ENCODE data around the gene PLA2G1B. TPM values are rescaled to one million over a fixed set of nuclear protein-coding genes. Genes with fewer than 3 reads are reported as not detected.

Gene PLA2G1B
- total and polyA plus RNA-seq, 2 of the 13 experiments (the other 11 are each of a cell fraction or from before 2014, with no cell fraction given), result 0.33 to 1.4 TPM

GRCh38 chr12:120323772-120324171 is 3.8 kb downstream of the PLA2G1B start:
- H3K27me3 ChIP-seq (ENCODE audit: control insufficient read depth in 1 of 2, insufficient read depth in 2 of 2, low read length in 2 of 2), result no peaks in the 10 kb centered on the region; a peak in 1 of 5 replicates
- no TSS peak for BruUV-seq (replicated peaks)
- no peak overlapping the region for H3K9ac ChIP-seq (ENCODE audit: insufficient read depth, low read depth, low read length)
- H3K9me3 ChIP-seq (ENCODE audit: low read length), result no peaks in the 10 kb centered on the region
- ChIA-PET CTCF (ENCODE audit: low intra/inter-chr PET ratio, low total read pairs) (no interaction called here), POLR2A (interaction anchor here (1.1 to 1.3 kb wide), 2 partner anchors 22 to 32 kb away, joined by 3 read pairs; partner anchors contain the start of genes RNU4-2 and SIRT4)
- intact Hi-C loops (cut with micrococcal nuclease; ENCODE audit: unreplicated experiment) (loop anchor here (10.0 kb wide), 1 partner anchor 111 kb away; the partner anchor contains the start of gene COX6A1), in situ Hi-C loops (cut with HindIII; ENCODE audit: extremely low pct_ligation_motif_present, low pct_unique_long_range_greater_than_20kb) (loop anchor here (10.0 kb wide), 1 partner anchor 111 kb away; the partner anchor contains the start of gene COX6A1)
- DNase-seq (ENCODE audit: low spot score) (no peak), ATAC-seq (no peak), FAIRE-seq (no peak)
- no peak overlapping the region for H3K4me3 ChIP-seq (replicated peaks in 1 of 3; ENCODE audit: insufficient read depth in 1 of 3, low read depth in 2 of 3, low read length in 3 of 3)
- H3K4me2 ChIP-seq (ENCODE audit: low read depth, low read length), result no peak overlapping the region
- peaks cover 59% of the 10 kb centered on the region for H3K4me1 ChIP-seq (ENCODE audit: insufficient read depth, low read length)
- no peak overlapping the region for H3K27ac ChIP-seq (ENCODE audit: extremely low read length, insufficient read depth, low read length)
- no peak overlapping the region for H2AFZ ChIP-seq (ENCODE audit: low read length)
- WGBS (ENCODE audit: low lambda C conversion rate), result 75% methylated on average over 2 of the region's 2 CpGs
- H3K36me3 ChIP-seq (replicated peaks in 1 of 2; ENCODE audit: control insufficient read depth in 1 of 2, insufficient read depth in 2 of 2, low read length in 2 of 2), result no peaks in the 10 kb centered on the region
- no peaks in the 10 kb centered on the region for H3K79me2 ChIP-seq (ENCODE audit: insufficient read depth, low read length)
- H4K20me1 ChIP-seq (ENCODE audit: insufficient read depth, low read length), result no peaks in the 10 kb centered on the region
- TF ChIP-seq ZBTB38 (CRISPR knock-in tag; IDR thresholded peaks at IDR 0.05), result no peak
- TF ChIP-seq ISL2 (CRISPR knock-in tag; IDR thresholded peaks at IDR 0.05), result no peak
- no peak for TF ChIP-seq TFAP4 (IDR thresholded peaks at IDR 0.05; ENCODE audit: borderline replicate concordance, low read depth)
- TF ChIP-seq ZKSCAN8 (CRISPR knock-in tag; IDR thresholded peaks at IDR 0.05; ENCODE audit: borderline replicate concordance), result no peak
- TF ChIP-seq STAG1 (CRISPR knock-in tag; IDR thresholded peaks at IDR 0.05), result no peak
- TF ChIP-seq ZNF367 (CRISPR knock-in tag; IDR thresholded peaks at IDR 0.05; ENCODE audit: borderline replicate concordance), result no peak
- TF ChIP-seq MLLT10 (CRISPR knock-in tag; IDR thresholded peaks at IDR 0.05), result no peak
- TF ChIP-seq, protein P1, sequence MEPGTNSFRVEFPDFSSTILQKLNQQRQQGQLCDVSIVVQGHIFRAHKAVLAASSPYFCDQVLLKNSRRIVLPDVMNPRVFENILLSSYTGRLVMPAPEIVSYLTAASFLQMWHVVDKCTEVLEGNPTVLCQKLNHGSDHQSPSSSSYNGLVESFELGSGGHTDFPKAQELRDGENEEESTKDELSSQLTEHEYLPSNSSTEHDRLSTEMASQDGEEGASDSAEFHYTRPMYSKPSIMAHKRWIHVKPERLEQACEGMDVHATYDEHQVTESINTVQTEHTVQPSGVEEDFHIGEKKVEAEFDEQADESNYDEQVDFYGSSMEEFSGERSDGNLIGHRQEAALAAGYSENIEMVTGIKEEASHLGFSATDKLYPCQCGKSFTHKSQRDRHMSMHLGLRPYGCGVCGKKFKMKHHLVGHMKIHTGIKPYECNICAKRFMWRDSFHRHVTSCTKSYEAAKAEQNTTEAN (CRISPR knock-in tag; conservative IDR thresholded peaks at IDR 0.05), result no peak
- TF ChIP-seq MAZ (IDR thresholded peaks at IDR 0.05; ENCODE audit: borderline replicate concordance, low read depth, low read length), result no peak
- TF ChIP-seq MAZ (CRISPR knock-in tag; IDR thresholded peaks at IDR 0.05; ENCODE audit: low read depth), result no peak
- no peak for TF ChIP-seq TEAD2 (CRISPR knock-in tag; IDR thresholded peaks at IDR 0.05)
- TF ChIP-seq NFE2L2 (IDR thresholded peaks at IDR 0.05; ENCODE audit: low read length), result no peak
- no peak for TF ChIP-seq GFI1 (CRISPR knock-in tag; IDR thresholded peaks at IDR 0.05; ENCODE audit: borderline replicate concordance)
- TF ChIP-seq, protein P2, sequence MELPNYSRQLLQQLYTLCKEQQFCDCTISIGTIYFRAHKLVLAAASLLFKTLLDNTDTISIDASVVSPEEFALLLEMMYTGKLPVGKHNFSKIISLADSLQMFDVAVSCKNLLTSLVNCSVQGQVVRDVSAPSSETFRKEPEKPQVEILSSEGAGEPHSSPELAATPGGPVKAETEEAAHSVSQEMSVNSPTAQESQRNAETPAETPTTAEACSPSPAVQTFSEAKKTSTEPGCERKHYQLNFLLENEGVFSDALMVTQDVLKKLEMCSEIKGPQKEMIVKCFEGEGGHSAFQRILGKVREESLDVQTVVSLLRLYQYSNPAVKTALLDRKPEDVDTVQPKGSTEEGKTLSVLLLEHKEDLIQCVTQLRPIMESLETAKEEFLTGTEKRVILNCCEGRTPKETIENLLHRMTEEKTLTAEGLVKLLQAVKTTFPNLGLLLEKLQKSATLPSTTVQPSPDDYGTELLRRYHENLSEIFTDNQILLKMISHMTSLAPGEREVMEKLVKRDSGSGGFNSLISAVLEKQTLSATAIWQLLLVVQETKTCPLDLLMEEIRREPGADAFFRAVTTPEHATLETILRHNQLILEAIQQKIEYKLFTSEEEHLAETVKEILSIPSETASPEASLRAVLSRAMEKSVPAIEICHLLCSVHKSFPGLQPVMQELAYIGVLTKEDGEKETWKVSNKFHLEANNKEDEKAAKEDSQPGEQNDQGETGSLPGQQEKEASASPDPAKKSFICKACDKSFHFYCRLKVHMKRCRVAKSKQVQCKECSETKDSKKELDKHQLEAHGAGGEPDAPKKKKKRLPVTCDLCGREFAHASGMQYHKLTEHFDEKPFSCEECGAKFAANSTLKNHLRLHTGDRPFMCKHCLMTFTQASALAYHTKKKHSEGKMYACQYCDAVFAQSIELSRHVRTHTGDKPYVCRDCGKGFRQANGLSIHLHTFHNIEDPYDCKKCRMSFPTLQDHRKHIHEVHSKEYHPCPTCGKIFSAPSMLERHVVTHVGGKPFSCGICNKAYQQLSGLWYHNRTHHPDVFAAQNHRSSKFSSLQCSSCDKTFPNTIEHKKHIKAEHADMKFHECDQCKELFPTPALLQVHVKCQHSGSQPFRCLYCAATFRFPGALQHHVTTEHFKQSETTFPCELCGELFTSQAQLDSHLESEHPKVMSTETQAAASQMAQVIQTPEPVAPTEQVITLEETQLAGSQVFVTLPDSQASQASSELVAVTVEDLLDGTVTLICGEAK (IDR thresholded peaks at IDR 0.05), result no peak
- TF ChIP-seq, protein P2 (CRISPR knock-in tag; IDR thresholded peaks at IDR 0.05), result no peak
- TF ChIP-seq ZNF550 (CRISPR knock-in tag; IDR thresholded peaks at IDR 0.05; ENCODE audit: borderline replicate concordance), result no peak
